Progenitor cell of endocrine pancreas (in vitro differentiated cells): ENCODE measurements around the gene SMARCA2. TPM values are rescaled to one million over a fixed set of nuclear protein-coding genes. Genes with fewer than 3 reads are reported as not detected.

Experiments used
- DNase-seq: peaks from one replicate; pipeline ENCODE4 v3.0.0; 2021; ENCODE audit warnings: low spot score; ENCODE audit not compliant: unreplicated experiment
- H3K27ac Mint-ChIP-seq: 2 replicates; pipeline ENCODE4 v1.8.0; 2021; ENCODE audit warnings: mild to moderate bottlenecking, moderate library complexity, mixed read lengths
- H3K27me3 Mint-ChIP-seq: 2 replicates; pipeline ENCODE4 v1.8.0; 2021; ENCODE audit warnings: mixed read lengths
- H3K36me3 Mint-ChIP-seq: 2 replicates; pipeline ENCODE4 v1.8.0; 2022; ENCODE audit warnings: mixed read lengths; ENCODE audit not compliant: insufficient read depth
- H3K4me1 Mint-ChIP-seq: 2 replicates; pipeline ENCODE4 v1.8.0; 2021; ENCODE audit warnings: low read depth, mixed read lengths
- H3K4me3 Mint-ChIP-seq: 2 replicates; pipeline ENCODE4 v1.8.0; 2021; ENCODE audit warnings: low read depth, mild to moderate bottlenecking, moderate library complexity, mixed read lengths
- H3K9me3 Mint-ChIP-seq: 2 replicates; pipeline ENCODE4 v1.8.0; 2021; ENCODE audit warnings: low read depth, mixed read lengths
- total RNA-seq: library from RNA; stranded (reverse); gene quantifications from 2 replicates; pipeline ENCODE4 v1.2.1, GENCODE V29; 2021
- TF ChIP-seq, protein P1 (sequence below): fragments of 200-600 bp; sonication (generic); IDR thresholded peaks from one replicate; pipeline ENCODE4 v1.5.0; 2021; ENCODE audit warnings: antibody characterized with exemption, mild to moderate bottlenecking; ENCODE audit not compliant: unreplicated experiment

Gene SMARCA2
- total RNA-seq, 1 donor from 2014 or later, result 55.8 TPM

DNA sequence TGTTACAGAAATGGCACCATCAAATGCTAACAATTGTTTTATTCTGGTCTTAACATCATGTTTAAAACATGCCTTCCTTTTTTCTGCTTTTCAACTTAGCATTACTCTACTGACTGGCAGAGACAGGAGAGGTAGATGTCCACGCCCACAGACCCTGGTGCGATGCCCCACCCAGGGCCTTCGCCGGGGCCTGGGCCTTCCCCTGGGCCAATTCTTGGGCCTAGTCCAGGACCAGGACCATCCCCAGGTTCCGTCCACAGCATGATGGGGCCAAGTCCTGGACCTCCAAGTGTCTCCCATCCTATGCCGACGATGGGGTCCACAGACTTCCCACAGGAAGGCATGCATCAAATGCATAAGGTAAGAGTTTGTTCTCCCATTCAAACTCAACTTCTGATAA, 13.7 kb downstream of the SMARCA2 start:
- H3K4me3 Mint-ChIP-seq, result no peak overlapping the region
- no peaks in the 10 kb centered on the region for H3K27me3 Mint-ChIP-seq
- TF ChIP-seq, protein P1, sequence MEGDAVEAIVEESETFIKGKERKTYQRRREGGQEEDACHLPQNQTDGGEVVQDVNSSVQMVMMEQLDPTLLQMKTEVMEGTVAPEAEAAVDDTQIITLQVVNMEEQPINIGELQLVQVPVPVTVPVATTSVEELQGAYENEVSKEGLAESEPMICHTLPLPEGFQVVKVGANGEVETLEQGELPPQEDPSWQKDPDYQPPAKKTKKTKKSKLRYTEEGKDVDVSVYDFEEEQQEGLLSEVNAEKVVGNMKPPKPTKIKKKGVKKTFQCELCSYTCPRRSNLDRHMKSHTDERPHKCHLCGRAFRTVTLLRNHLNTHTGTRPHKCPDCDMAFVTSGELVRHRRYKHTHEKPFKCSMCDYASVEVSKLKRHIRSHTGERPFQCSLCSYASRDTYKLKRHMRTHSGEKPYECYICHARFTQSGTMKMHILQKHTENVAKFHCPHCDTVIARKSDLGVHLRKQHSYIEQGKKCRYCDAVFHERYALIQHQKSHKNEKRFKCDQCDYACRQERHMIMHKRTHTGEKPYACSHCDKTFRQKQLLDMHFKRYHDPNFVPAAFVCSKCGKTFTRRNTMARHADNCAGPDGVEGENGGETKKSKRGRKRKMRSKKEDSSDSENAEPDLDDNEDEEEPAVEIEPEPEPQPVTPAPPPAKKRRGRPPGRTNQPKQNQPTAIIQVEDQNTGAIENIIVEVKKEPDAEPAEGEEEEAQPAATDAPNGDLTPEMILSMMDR, result no peak
- no peak for DNase-seq
- no peak overlapping the region for H3K27ac Mint-ChIP-seq
- no peaks in the 10 kb centered on the region for H3K9me3 Mint-ChIP-seq
- peaks cover 8% of the 10 kb centered on the region for H3K36me3 Mint-ChIP-seq
- peaks cover 6% of the 10 kb centered on the region for H3K4me1 Mint-ChIP-seq

DNA sequence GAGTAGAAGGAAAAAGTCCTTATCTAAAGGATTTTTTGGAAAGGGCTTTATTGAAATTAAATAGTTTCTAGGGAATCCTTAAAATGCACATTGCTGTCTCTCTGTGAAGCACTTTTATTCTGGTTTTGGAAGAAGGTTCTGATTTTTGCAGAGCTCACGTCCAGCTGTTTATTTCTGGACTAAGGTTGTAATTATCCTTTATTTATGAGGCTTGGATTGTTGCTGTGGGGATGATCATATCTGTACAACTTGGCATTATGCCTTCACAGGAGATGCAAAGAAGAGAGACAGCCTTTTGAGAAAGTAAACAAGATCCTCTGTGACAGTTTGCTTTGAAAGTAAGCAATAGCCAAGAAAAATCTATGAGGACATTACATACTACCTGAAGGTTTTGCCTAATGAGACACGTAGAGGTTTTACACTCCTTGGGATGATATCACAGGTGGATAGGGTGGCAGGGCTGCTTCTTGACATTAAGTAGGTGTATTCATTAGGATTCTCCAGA, 14.6 kb downstream of the SMARCA2 start:
- TF ChIP-seq, protein P1, result no peak
- Mint-ChIP-seq H3K27ac (peak overlapping the region; percentile 40), H3K36me3 (peaks cover 10% of the 10 kb centered on the region), H3K27me3 (no peaks in the 10 kb centered on the region), H3K4me3 (no peak overlapping the region), H3K9me3 (no peaks in the 10 kb centered on the region), H3K4me1 (peaks cover 4% of the 10 kb centered on the region)
- no peak for DNase-seq

DNA sequence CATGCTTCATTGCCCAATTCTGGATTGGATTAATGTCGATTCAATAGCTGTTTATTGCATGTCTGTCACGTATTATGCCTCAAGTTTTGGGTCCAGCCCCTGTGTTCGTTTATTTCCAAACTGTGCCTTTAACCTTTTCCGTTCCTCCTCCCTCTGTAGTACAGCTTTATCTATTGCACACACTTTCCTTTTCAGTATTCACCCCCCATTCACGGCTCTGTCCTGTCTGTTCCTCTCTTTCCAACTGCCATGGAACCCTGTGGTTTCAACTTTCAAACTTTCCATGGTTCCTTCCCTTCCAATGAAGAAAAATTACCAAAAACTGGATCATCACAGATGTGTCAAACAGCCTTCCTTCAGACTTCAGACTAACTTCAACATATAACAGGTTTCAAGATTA, 17.1 kb downstream of the SMARCA2 start:
- peaks cover 12% of the 10 kb centered on the region for H3K4me1 Mint-ChIP-seq
- no peak overlapping the region for H3K4me3 Mint-ChIP-seq
- H3K9me3 Mint-ChIP-seq, result no peaks in the 10 kb centered on the region
- DNase-seq, result no peak
- no peaks in the 10 kb centered on the region for H3K27me3 Mint-ChIP-seq
- TF ChIP-seq, protein P1, result no peak
- no peak overlapping the region for H3K27ac Mint-ChIP-seq
- peaks cover 10% of the 10 kb centered on the region for H3K36me3 Mint-ChIP-seq

DNA sequence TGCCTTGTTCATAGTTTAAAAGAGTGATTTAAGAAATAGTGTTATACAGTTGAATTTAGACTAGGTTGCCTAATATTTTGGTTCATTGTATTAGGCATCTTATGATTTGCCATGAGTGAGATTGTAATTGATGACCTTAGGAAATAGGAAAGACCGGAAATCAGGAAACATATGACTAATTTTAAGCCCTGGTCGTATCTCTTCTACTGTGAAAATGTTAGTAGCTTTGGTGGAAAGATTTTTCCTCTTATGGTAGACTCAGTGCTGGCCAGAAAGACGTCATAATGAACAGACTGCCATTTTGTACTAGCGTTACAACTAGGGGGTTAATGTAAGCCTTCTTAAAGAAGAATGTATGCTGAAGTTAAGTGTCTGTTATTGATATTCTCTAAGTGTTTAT, 21.7 kb downstream of the SMARCA2 start:
- DNase-seq, result no peak
- TF ChIP-seq, protein P1, result no peak
- peaks cover 4% of the 10 kb centered on the region for H3K27me3 Mint-ChIP-seq
- peaks cover 18% of the 10 kb centered on the region for H3K36me3 Mint-ChIP-seq
- no peaks in the 10 kb centered on the region for H3K9me3 Mint-ChIP-seq
- no peak overlapping the region for H3K4me3 Mint-ChIP-seq
- no peak overlapping the region for H3K27ac Mint-ChIP-seq
- H3K4me1 Mint-ChIP-seq, result peaks cover 20% of the 10 kb centered on the region

DNA sequence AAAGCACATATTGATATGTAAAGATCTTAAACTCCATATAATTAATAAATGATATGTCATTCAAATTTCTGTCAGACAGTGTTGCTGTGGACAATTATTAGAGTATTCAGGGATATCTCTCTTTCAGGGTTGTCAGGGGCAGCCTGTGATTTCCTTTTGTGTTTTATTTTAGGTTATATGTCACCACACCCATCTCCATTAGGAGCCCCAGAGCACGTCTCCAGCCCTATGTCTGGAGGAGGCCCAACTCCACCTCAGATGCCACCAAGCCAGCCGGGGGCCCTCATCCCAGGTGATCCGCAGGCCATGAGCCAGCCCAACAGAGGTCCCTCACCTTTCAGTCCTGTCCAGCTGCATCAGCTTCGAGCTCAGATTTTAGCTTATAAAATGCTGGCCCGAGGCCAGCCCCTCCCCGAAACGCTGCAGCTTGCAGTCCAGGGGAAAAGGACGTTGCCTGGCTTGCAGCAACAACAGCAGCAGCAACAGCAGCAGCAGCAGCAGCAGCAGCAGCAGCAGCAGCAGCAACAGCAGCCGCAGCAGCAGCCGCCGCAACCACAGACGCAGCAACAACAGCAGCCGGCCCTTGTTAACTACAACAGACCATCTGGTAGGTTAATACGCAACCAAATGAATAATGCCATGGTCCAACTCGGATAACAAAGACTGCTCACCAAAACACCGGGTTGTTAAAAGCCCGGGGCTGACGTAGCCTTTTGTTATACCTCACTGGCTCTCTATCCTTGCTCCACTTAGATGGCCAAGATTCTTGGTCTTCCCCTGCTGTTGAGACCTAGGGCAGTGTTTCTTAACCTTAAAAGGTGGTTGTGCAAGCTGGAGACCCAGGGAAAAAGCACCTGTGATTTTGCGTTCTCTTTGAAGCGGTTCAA, 24.4 kb downstream of the SMARCA2 start:
- peaks cover 10% of the 10 kb centered on the region for H3K36me3 Mint-ChIP-seq
- no peaks in the 10 kb centered on the region for H3K9me3 Mint-ChIP-seq
- no peak for DNase-seq
- H3K4me3 Mint-ChIP-seq, result no peak overlapping the region
- TF ChIP-seq, protein P1, result no peak
- peak overlapping the region; percentile 24 for H3K27ac Mint-ChIP-seq
- H3K4me1 Mint-ChIP-seq, result peaks cover 24% of the 10 kb centered on the region
- H3K27me3 Mint-ChIP-seq, result peaks cover 14% of the 10 kb centered on the region
